OCI-M1 (cell line): ENCODE measurements around the gene DESI1.
"Not testable (repeated sequence)": the region's sequence is repeated elsewhere in the genome, so short reads cannot be mapped to it uniquely, and the experiment has no call there.

Experiments
- DNase-seq: peaks from one replicate; lab custom pipeline; 2025; lab: John Stamatoyannopoulos, UW

The DESI1 gene

GRCh38 chr22:41620589-41621098 lies at the start of gene DESI1:
Gene DESI1, minus strand, starts transcription at chr22:41621043. Its CDS starts 204 bp downstream, at chr22:41620839.
- no peak for DNase-seq

GRCh38 chr22:41668971-41669911 lies 48.4 kb upstream of the DESI1 start:
- no peak for DNase-seq

- DNase-seq: no peak
These were observed 44.1 kb upstream of the DESI1 start for GRCh38 chr22:41664951-41665350.

GRCh38 chr22:41664490-41664889 lies 43.6 kb upstream of the DESI1 start:
- no peak for DNase-seq

GRCh38 chr22:41663594-41663993 lies 42.8 kb upstream of the DESI1 start:
- DNase-seq: not testable (repeated sequence)

GRCh38 chr22:41661713-41662112 lies 40.9 kb upstream of the DESI1 start:
- DNase-seq: no peak

- DNase-seq: no peak
These were observed 40.2 kb upstream of the DESI1 start for GRCh38 chr22:41661088-41661487.

- no peak for DNase-seq
These were observed 39.6 kb upstream of the DESI1 start for GRCh38 chr22:41660416-41660815.

GRCh38 chr22:41659941-41660340 lies 39.1 kb upstream of the DESI1 start:
- DNase-seq: no peak

- DNase-seq: no peak
These were observed 38.0 kb upstream of the DESI1 start for GRCh38 chr22:41658869-41659268.

- DNase-seq: no peak
These were observed 36.9 kb upstream of the DESI1 start for GRCh38 chr22:41657709-41658108.

GRCh38 chr22:41656556-41656955 lies 35.7 kb upstream of the DESI1 start:
- DNase-seq: no peak

GRCh38 chr22:41654322-41654721 lies 33.5 kb upstream of the DESI1 start:
- DNase-seq: no peak

- DNase-seq: no peak
These were observed 30.0 kb upstream of the DESI1 start for GRCh38 chr22:41650821-41651220.

- no peak for DNase-seq
These were observed 29.4 kb upstream of the DESI1 start for GRCh38 chr22:41650229-41650628.

- DNase-seq: no peak
These were observed 27.6 kb upstream of the DESI1 start for GRCh38 chr22:41648432-41648831.

- DNase-seq: no peak
These were observed 26.9 kb upstream of the DESI1 start for GRCh38 chr22:41647771-41648170.

GRCh38 chr22:41642331-41643110 lies 21.7 kb upstream of the DESI1 start:
- no peak for DNase-seq

- no peak for DNase-seq
These were observed 21.0 kb upstream of the DESI1 start for GRCh38 chr22:41641854-41642253.

- DNase-seq: no peak
These were observed 17.9 kb upstream of the DESI1 start for GRCh38 chr22:41638748-41639147.

- DNase-seq: no peak
These were observed 17.3 kb upstream of the DESI1 start for GRCh38 chr22:41638124-41638523.

GRCh38 chr22:41637623-41638022 lies 16.8 kb upstream of the DESI1 start:
- DNase-seq: not testable (repeated sequence)

- DNase-seq: no peak
These were observed 15.6 kb upstream of the DESI1 start for GRCh38 chr22:41636467-41636866.
